Thyroid gland (tissue), 4 donors: ENCODE measurements around the gene STOM.

ENCODE experiments used
- CTCF ChIP-seq, 6 experiments: fragments of 200-600 bp in 3 of 6; fragments of 450-650 bp in 3 of 6; sonication (generic) in 3 of 6; IDR thresholded peaks; one replicate each; pipeline ENCODE4 v1.5.1; 2016 to 2019; ENCODE audit warnings: antibody characterized with exemption in 6 of 6, mild to moderate bottlenecking in 2 of 6, inconsistent platforms in 1 of 6, moderate library complexity in 1 of 6
- POLR2A ChIP-seq, 2 donors: fragments of 450-650 bp; IDR thresholded peaks; one replicate each; pipeline ENCODE4 v1.6.1; 2017; ENCODE audit warnings: antibody characterized with exemption in 2 of 2, mild to moderate bottlenecking in 2 of 2, moderate library complexity in 1 of 2

- no peak for TF ChIP-seq POLR2A (IDR thresholded peaks at IDR 0.05)
- TF ChIP-seq CTCF (IDR thresholded peaks at IDR 0.05) = no peak
Measured at GRCh38 chr9:121363622-121363961, 6.5 kb downstream of the STOM start.
